ENCODE measurements around the gene LRRTM2. TPM values are rescaled to one million over a fixed set of nuclear protein-coding genes. Genes with fewer than 3 reads are reported as not detected.

The LRRTM2 gene
- total RNA-seq, 1 experiment from 2014 or later: not detected

GRCh38 chr5:138844812-138845513 is 30.2 kb downstream of the LRRTM2 start (continued):
- TF ChIP-seq CDX4 (CRISPR knock-in tag; IDR thresholded peaks at IDR 0.05; ENCODE audit: borderline replicate concordance): no peak
- TF ChIP-seq ZBTB43 (CRISPR knock-in tag; IDR thresholded peaks at IDR 0.05): no peak
- no peak for TF ChIP-seq GRHL2 (CRISPR knock-in tag; IDR thresholded peaks at IDR 0.05; ENCODE audit: insufficient replicate concordance, severe bottlenecking)

DNA sequence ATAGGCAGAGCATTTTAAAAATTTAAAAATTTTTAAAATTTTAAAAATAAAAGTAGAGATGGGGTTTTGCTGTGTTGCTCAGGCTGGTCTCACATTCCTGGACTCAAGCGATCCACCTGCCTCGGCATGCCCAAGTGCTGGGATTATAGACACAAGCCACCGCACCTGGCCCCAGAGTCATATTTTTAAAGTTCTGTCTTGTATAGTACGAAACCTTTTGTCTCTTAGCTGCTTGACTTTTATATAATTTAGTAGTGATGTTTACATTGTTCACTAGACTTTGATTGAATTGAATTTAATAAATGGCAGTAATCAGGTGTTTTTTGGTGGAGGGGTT is 31.0 kb downstream of the LRRTM2 start:
- TF ChIP-seq ARID4B (CRISPR knock-in tag; IDR thresholded peaks at IDR 0.05; ENCODE audit: borderline replicate concordance): no peak
- TF ChIP-seq MXD4 (CRISPR knock-in tag; IDR thresholded peaks at IDR 0.05; ENCODE audit: borderline replicate concordance): no peak
- no peak for TF ChIP-seq ZNF317 (CRISPR knock-in tag; IDR thresholded peaks at IDR 0.05; ENCODE audit: borderline replicate concordance, low read depth)
- TF ChIP-seq, protein P1, sequence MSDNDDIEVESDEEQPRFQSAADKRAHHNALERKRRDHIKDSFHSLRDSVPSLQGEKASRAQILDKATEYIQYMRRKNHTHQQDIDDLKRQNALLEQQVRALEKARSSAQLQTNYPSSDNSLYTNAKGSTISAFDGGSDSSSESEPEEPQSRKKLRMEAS (CRISPR knock-in tag; IDR thresholded peaks at IDR 0.05): no peak
- TF ChIP-seq ETV6 (CRISPR knock-in tag; IDR thresholded peaks at IDR 0.05): no peak
- no peak for TF ChIP-seq ZNF232 (CRISPR knock-in tag; IDR thresholded peaks at IDR 0.05)
- TF ChIP-seq GRHL2 (CRISPR knock-in tag; IDR thresholded peaks at IDR 0.05; ENCODE audit: insufficient replicate concordance, severe bottlenecking): no peak
- no peak for TF ChIP-seq IRF1 (CRISPR knock-in tag; IDR thresholded peaks at IDR 0.05)
- TF ChIP-seq FOXJ3 (CRISPR knock-in tag; IDR thresholded peaks at IDR 0.05; ENCODE audit: borderline replicate concordance): no peak
- no peak for TF ChIP-seq E2F5 (CRISPR knock-in tag; IDR thresholded peaks at IDR 0.05)
- TF ChIP-seq, protein P2, sequence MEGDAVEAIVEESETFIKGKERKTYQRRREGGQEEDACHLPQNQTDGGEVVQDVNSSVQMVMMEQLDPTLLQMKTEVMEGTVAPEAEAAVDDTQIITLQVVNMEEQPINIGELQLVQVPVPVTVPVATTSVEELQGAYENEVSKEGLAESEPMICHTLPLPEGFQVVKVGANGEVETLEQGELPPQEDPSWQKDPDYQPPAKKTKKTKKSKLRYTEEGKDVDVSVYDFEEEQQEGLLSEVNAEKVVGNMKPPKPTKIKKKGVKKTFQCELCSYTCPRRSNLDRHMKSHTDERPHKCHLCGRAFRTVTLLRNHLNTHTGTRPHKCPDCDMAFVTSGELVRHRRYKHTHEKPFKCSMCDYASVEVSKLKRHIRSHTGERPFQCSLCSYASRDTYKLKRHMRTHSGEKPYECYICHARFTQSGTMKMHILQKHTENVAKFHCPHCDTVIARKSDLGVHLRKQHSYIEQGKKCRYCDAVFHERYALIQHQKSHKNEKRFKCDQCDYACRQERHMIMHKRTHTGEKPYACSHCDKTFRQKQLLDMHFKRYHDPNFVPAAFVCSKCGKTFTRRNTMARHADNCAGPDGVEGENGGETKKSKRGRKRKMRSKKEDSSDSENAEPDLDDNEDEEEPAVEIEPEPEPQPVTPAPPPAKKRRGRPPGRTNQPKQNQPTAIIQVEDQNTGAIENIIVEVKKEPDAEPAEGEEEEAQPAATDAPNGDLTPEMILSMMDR (IDR thresholded peaks at IDR 0.05): no peak
- Mint-ChIP-seq H3K4me1 (peaks cover 63% of the 10 kb centered on the region), H3K27ac (peak overlapping the region; percentile 79), H3K4me3 (no peak overlapping the region), H3K27me3 (ENCODE audit: low read depth) (no peaks in the 10 kb centered on the region), H3K36me3 (0 out of 2 replicates have a peak, but pooled peaks cover 5% of the 10 kb centered on the region), H3K9me3 (no peaks in the 10 kb centered on the region)
- no peak for DNase-seq (ENCODE audit: low spot score)
- no peak for ATAC-seq
- CTCF ChIA-PET: no interaction called here
- POLR2A ChIA-PET: no interaction called here
